IPS-15b (cell line): Measurements from ENCODE around the gene MCF2L2.

ENCODE experiments used
- H3K27me3 ChIP-seq: one replicate; pipeline ENCODE4 v1.6.1; 2013; ENCODE audit warnings: low read length; ENCODE audit not compliant: control insufficient read depth, insufficient read depth
- H3K36me3 ChIP-seq: one replicate; pipeline ENCODE4 v1.6.1; 2013; ENCODE audit warnings: low read length; ENCODE audit not compliant: control insufficient read depth, insufficient read depth
- H3K4me1 ChIP-seq: one replicate; pipeline ENCODE4 v1.6.1; 2013; ENCODE audit warnings: mild to moderate bottlenecking, low read length; ENCODE audit not compliant: control insufficient read depth, insufficient read depth
- H3K4me3 ChIP-seq: one replicate; pipeline ENCODE4 v1.5.1; 2013; ENCODE audit warnings: low read depth, low read length
- H3K9ac ChIP-seq: one replicate; pipeline ENCODE4 v1.6.1; 2013; ENCODE audit warnings: low read depth, mild to moderate bottlenecking, low read length
- H3K9me3 ChIP-seq: one replicate; pipeline ENCODE4 v1.6.1; 2013; ENCODE audit warnings: mild to moderate bottlenecking, low read length; ENCODE audit not compliant: control insufficient read depth, insufficient read depth

The MCF2L2 gene

GRCh38 chr3:183356920-183357319 is 71.5 kb downstream of the MCF2L2 start:
- H3K4me3 ChIP-seq = no peak overlapping the region
- no peaks in the 10 kb centered on the region for H3K4me1 ChIP-seq
- H3K9ac ChIP-seq = no peak overlapping the region
- no peaks in the 10 kb centered on the region for H3K27me3 ChIP-seq
- no peaks in the 10 kb centered on the region for H3K36me3 ChIP-seq
- H3K9me3 ChIP-seq = no peaks in the 10 kb centered on the region

- Histone ChIP-seq H3K27me3 (no peaks in the 10 kb centered on the region), H3K36me3 (no peaks in the 10 kb centered on the region), H3K9ac (no peak overlapping the region), H3K9me3 (no peaks in the 10 kb centered on the region), H3K4me1 (no peaks in the 10 kb centered on the region), H3K4me3 (no peak overlapping the region)
These were observed 73.5 kb downstream of the MCF2L2 start for GRCh38 chr3:183354874-183355273.

GRCh38 chr3:183354325-183354831 is 74.0 kb downstream of the MCF2L2 start:
- H3K36me3 ChIP-seq = no peaks in the 10 kb centered on the region
- no peaks in the 10 kb centered on the region for H3K9me3 ChIP-seq
- no peaks in the 10 kb centered on the region for H3K27me3 ChIP-seq
- no peak overlapping the region for H3K4me3 ChIP-seq
- H3K9ac ChIP-seq = no peak overlapping the region
- no peaks in the 10 kb centered on the region for H3K4me1 ChIP-seq

DNA sequence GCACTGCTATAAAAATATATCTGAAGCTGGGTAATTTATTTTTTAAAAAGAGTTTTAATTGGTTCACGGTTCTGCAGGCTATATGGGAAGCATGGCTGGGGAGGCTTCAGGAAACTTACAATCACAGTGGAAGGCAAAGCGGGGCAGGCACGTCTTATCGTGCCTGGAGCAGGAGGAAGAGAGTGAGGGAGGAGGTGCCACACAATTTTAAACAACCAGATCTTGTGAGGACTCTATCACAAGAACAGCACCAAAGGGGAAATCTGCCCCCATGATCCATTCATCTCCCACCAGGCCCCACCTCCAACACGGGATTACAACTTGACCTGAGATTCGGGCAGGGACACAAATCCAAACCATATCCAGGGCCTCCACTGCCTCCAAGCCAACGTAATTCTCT is 75.0 kb downstream of the MCF2L2 start:
- Histone ChIP-seq H3K36me3 (no peaks in the 10 kb centered on the region), H3K9me3 (no peaks in the 10 kb centered on the region), H3K4me1 (no peaks in the 10 kb centered on the region), H3K27me3 (no peaks in the 10 kb centered on the region), H3K9ac (no peak overlapping the region), H3K4me3 (no peak overlapping the region)

GRCh38 chr3:183350164-183350563 is 78.3 kb downstream of the MCF2L2 start:
- Histone ChIP-seq H3K9me3 (no peaks in the 10 kb centered on the region), H3K4me3 (no peak overlapping the region), H3K4me1 (no peaks in the 10 kb centered on the region), H3K27me3 (no peaks in the 10 kb centered on the region), H3K9ac (no peak overlapping the region), H3K36me3 (no peaks in the 10 kb centered on the region)

DNA sequence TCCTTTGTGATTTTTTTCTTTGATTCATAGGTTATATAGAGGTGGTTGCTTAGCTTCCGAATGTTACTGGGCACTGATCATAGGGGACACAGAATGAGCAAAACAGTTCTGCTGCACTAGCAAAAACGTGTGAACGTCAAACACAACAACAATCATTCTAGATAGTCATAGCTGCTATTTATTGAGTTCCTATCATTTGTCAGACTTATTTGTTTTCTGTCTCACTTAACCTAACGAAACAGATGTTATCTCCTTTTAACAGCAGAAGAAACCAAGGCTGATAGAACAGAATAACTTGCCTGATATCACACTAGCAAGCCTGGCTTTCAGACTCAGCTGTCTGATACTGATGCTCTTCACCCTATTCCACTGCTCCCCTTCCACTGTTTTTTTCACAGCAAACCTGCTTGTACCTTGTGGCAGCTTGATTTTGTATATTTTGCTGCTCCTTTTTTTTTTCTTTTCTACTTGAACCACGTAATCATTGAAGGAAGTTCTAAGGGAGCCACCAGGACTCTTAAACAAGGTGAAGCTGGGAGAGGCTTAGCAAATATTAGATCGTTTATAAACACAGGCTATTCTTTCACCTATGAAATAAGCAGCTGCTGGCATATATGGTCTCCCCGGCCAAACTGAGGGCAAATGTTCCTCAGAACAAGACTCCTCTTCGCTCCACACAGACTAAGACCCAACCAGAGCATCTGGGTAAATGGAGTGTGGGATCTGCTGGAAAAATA is 78.8 kb downstream of the MCF2L2 start:
- Histone ChIP-seq H3K9me3 (no peaks in the 10 kb centered on the region), H3K9ac (no peak overlapping the region), H3K36me3 (no peaks in the 10 kb centered on the region), H3K4me1 (no peaks in the 10 kb centered on the region), H3K4me3 (no peak overlapping the region), H3K27me3 (no peaks in the 10 kb centered on the region)

DNA sequence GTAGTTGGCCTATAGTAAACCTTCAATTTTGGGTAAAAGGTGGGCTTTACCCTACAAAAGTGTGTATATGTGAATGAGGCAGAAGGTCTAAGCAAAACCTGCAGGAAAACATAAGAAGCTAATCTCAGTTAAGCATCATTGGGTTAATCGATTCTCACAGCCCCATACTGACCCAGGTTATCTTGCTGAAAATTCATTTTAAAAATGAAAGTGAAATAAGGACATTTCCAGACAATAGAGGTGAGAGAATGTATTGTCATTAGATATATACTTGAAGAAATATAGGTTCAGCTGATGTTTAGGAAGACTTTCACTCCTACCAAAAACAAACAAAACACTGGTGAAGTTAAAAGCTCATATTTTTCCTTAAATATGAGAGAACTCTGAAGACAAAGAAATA is 85.6 kb downstream of the MCF2L2 start:
- H3K4me3 ChIP-seq = no peak overlapping the region
- no peaks in the 10 kb centered on the region for H3K36me3 ChIP-seq
- H3K9me3 ChIP-seq = no peaks in the 10 kb centered on the region
- no peak overlapping the region for H3K9ac ChIP-seq
- no peaks in the 10 kb centered on the region for H3K27me3 ChIP-seq
- no peaks in the 10 kb centered on the region for H3K4me1 ChIP-seq

- Histone ChIP-seq H3K36me3 (no peaks in the 10 kb centered on the region), H3K27me3 (no peaks in the 10 kb centered on the region)
These were observed 86.7 kb downstream of the MCF2L2 start for GRCh38 chr3:183341545-183342288.

DNA sequence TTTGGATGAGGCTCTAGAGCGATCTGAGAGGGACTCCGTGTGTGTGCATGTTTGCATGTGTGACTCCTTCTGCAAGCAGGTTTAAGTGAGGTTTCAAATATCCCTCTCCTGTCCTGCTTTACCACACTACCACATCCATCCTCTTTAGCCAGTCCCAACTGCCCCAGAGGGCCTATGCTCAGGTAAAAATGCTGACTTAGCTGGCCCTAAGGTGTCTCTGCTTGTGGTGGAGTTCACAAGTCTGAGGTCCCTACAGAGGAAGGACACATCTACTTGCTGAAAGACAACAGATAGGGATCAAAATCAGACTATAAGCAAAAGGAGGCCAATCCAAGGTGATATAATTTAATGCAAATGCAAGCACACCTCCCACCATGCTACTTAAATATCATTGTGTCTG is 88.2 kb downstream of the MCF2L2 start:
- H3K4me1 ChIP-seq = no peaks in the 10 kb centered on the region
- H3K4me3 ChIP-seq = no peak overlapping the region
- H3K36me3 ChIP-seq = no peaks in the 10 kb centered on the region
- H3K27me3 ChIP-seq = no peaks in the 10 kb centered on the region
- no peak overlapping the region for H3K9ac ChIP-seq
- H3K9me3 ChIP-seq = no peaks in the 10 kb centered on the region

More at GRCh38 chr3:183341545-183342288, 86.7 kb downstream of the MCF2L2 start:
- H3K4me1 ChIP-seq = no peaks in the 10 kb centered on the region
- no peak overlapping the region for H3K4me3 ChIP-seq
- no peak overlapping the region for H3K9ac ChIP-seq
- no peaks in the 10 kb centered on the region for H3K9me3 ChIP-seq

- Histone ChIP-seq H3K4me3 (no peak overlapping the region), H3K4me1 (no peaks in the 10 kb centered on the region), H3K36me3 (no peaks in the 10 kb centered on the region), H3K9me3 (no peaks in the 10 kb centered on the region), H3K9ac (no peak overlapping the region), H3K27me3 (no peaks in the 10 kb centered on the region)
These were observed 88.8 kb downstream of the MCF2L2 start for GRCh38 chr3:183339461-183340086.

- Histone ChIP-seq H3K4me1 (no peaks in the 10 kb centered on the region), H3K9me3 (no peaks in the 10 kb centered on the region), H3K9ac (no peak overlapping the region), H3K4me3 (no peak overlapping the region), H3K36me3 (no peaks in the 10 kb centered on the region), H3K27me3 (no peaks in the 10 kb centered on the region)
These were observed 89.9 kb downstream of the MCF2L2 start for GRCh38 chr3:183338520-183338919.
